Glutamatergic neuron (in vitro differentiated cells): Measurements from ENCODE around the gene SLA2. TPM values are rescaled to one million over a fixed set of nuclear protein-coding genes. Genes with fewer than 3 reads are reported as not detected.

ENCODE experiments used
- DNase-seq: peaks from one replicate; pipeline ENCODE4 v3.0.0; 2022
- H3K27ac Mint-ChIP-seq: one replicate; pipeline ENCODE4 v1.8.0; 2020; ENCODE audit warnings: mild to moderate bottlenecking, mixed read lengths, inconsistent platforms; ENCODE audit not compliant: unreplicated experiment
- H3K27me3 Mint-ChIP-seq: one replicate; pipeline ENCODE4 v1.8.0; 2020; ENCODE audit warnings: mild to moderate bottlenecking, moderate library complexity, mixed read lengths, inconsistent platforms; ENCODE audit not compliant: unreplicated experiment
- H3K36me3 Mint-ChIP-seq: one replicate; pipeline ENCODE4 v1.8.0; 2020; ENCODE audit warnings: mild to moderate bottlenecking, mixed read lengths, inconsistent platforms; ENCODE audit not compliant: unreplicated experiment
- H3K4me1 Mint-ChIP-seq: one replicate; pipeline ENCODE4 v1.8.0; 2020; ENCODE audit warnings: mild to moderate bottlenecking, low read depth, mixed read lengths, inconsistent platforms; ENCODE audit not compliant: unreplicated experiment
- H3K4me3 Mint-ChIP-seq: one replicate; pipeline ENCODE4 v1.8.0; 2020; ENCODE audit warnings: mild to moderate bottlenecking, mixed read lengths, inconsistent platforms; ENCODE audit not compliant: unreplicated experiment
- H3K9me3 Mint-ChIP-seq: one replicate; pipeline ENCODE4 v1.8.0; 2020; ENCODE audit warnings: mild to moderate bottlenecking, moderate library complexity, mixed read lengths, inconsistent platforms; ENCODE audit not compliant: unreplicated experiment
- total RNA-seq: library from RNA; stranded (reverse); fragmentation: NEBNext Ultra II Directional; extraction: Animal tissue kit (Norgen Biotek cat#: 25700); gene quantifications from one replicate; pipeline ENCODE4 v1.2.1, GENCODE V29; 2021; ENCODE audit not compliant: unreplicated experiment
- TF ChIP-seq, protein P1 (sequence below): fragments of 200-600 bp; sonication (generic); IDR thresholded peaks from one replicate; pipeline ENCODE4 v1.5.0; 2021; ENCODE audit not compliant: partially characterized antibody, unreplicated experiment

The SLA2 gene
- total RNA-seq, 1 donor from 2014 or later = not detected

DNA sequence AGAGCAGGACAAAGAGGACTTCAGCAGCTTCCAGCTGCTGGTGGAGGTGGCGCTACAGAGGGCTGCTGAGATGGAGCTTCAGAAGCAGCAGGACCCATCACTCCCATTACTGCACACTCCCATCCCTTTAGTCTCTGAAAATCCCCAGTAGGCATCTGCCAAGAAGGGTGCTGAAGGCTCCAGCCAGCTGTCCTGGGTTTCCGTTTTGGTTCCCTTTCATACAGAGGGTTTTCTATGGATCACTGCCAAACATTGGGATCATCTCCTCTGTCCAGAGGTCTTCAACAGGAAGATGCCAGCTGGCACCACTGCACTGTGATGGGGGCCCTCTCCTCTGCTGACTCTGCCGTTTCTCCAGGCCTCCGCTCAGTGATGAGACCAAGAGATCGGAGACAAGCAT is 54.7 kb downstream of the SLA2 start:
- Mint-ChIP-seq H3K4me1 (no peaks in the 10 kb centered on the region), H3K27ac (no peak overlapping the region), H3K36me3 (no peaks in the 10 kb centered on the region), H3K9me3 (no peaks in the 10 kb centered on the region), H3K4me3 (no peak overlapping the region), H3K27me3 (peaks cover 4% of the 10 kb centered on the region)
- no peak for DNase-seq
- TF ChIP-seq, protein P1, sequence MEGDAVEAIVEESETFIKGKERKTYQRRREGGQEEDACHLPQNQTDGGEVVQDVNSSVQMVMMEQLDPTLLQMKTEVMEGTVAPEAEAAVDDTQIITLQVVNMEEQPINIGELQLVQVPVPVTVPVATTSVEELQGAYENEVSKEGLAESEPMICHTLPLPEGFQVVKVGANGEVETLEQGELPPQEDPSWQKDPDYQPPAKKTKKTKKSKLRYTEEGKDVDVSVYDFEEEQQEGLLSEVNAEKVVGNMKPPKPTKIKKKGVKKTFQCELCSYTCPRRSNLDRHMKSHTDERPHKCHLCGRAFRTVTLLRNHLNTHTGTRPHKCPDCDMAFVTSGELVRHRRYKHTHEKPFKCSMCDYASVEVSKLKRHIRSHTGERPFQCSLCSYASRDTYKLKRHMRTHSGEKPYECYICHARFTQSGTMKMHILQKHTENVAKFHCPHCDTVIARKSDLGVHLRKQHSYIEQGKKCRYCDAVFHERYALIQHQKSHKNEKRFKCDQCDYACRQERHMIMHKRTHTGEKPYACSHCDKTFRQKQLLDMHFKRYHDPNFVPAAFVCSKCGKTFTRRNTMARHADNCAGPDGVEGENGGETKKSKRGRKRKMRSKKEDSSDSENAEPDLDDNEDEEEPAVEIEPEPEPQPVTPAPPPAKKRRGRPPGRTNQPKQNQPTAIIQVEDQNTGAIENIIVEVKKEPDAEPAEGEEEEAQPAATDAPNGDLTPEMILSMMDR = no peak

DNA sequence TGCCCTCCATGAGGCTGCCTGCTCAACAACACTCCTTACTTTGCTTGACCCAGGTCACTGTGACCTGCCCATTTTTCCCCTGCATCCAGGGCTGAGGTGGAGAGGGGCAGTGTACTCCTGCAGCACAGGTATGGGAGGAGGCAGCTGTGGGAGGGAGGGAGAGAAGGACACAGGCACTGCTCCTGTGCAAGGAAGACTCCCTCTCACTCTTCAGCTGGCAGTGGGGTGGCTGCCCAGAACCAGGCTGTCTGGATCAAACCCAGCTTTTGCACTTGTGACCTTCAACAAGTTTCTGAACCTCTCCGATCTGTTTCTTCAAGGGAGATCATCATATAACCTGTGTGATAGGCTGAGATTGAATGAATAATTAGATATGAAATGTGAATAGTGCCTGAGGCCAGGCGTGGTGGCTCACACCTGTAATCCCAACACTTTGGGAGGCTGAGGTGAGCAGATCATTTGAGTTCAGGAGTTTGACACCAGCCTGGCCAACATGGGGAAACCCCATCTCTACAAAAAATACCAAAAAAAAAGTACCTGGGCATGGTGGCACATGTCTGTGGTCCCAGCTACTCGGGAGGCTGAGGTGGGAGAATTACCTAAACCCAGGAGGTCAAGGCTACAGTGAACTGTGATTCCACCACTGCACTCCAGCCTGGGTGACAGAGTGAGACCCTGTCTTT is 58.5 kb downstream of the SLA2 start:
- Mint-ChIP-seq H3K27ac (no peak overlapping the region), H3K4me3 (no peak overlapping the region), H3K36me3 (no peaks in the 10 kb centered on the region), H3K27me3 (peaks cover 3% of the 10 kb centered on the region), H3K9me3 (no peaks in the 10 kb centered on the region), H3K4me1 (peaks cover 1% of the 10 kb centered on the region)
- no peak for DNase-seq
- TF ChIP-seq, protein P1 = no peak

DNA sequence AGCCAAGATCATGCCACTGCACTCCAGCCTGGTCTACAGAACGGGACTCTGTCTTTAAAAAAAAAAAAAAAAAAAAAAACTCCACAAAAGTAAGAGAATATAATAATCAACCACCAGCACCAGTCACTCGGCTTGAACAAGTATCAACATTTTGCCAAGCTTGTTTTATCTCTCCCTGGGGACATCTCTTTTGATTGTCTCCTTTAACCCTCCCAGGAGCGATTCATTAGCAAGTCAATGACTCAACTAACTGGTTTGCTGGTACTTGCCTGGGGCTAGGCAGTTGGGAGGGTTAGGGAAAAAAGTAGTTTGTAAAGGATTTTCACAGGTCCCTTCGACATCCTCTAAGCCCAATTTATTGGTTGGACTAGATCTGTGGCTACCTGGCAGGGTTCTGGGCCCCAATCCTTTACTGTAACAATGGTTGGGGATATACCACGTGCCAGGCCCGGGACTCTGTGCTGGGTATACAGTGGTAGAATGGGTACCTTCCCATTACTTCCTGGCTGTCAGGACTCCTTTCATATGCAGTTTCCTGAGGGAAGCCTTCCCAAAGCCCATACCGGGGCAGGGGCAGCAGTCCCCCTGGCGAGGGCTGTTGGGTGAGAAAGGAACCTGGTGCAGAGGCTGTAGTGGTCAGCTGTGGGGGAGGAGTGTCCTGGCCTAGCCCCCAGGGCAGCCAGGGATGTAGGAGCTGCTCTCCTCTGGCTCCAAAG is 60.4 kb downstream of the SLA2 start:
- Mint-ChIP-seq H3K27ac (no peak overlapping the region), H3K9me3 (no peaks in the 10 kb centered on the region), H3K27me3 (peaks cover 1% of the 10 kb centered on the region), H3K4me1 (peaks cover 1% of the 10 kb centered on the region), H3K4me3 (no peak overlapping the region), H3K36me3 (no peaks in the 10 kb centered on the region)
- DNase-seq = no peak
- TF ChIP-seq, protein P1 = no peak

- TF ChIP-seq, protein P1 = no peak
- H3K4me3 Mint-ChIP-seq = no peak overlapping the region
- H3K36me3 Mint-ChIP-seq = no peaks in the 10 kb centered on the region
- peaks cover 1% of the 10 kb centered on the region for H3K4me1 Mint-ChIP-seq
- no peak for DNase-seq
- peaks cover 7% of the 10 kb centered on the region for H3K27me3 Mint-ChIP-seq
- no peaks in the 10 kb centered on the region for H3K9me3 Mint-ChIP-seq
- H3K27ac Mint-ChIP-seq = no peak overlapping the region
These were observed 61.9 kb downstream of the SLA2 start for GRCh38 chr20:36584018-36584481.

GRCh38 chr20:36582821-36583220 is 63.2 kb downstream of the SLA2 start:
- no peak overlapping the region for H3K27ac Mint-ChIP-seq
- no peak overlapping the region for H3K4me3 Mint-ChIP-seq
- TF ChIP-seq, protein P1 = no peak
- H3K27me3 Mint-ChIP-seq = peaks cover 7% of the 10 kb centered on the region
- DNase-seq = no peak
- H3K9me3 Mint-ChIP-seq = no peaks in the 10 kb centered on the region
- H3K4me1 Mint-ChIP-seq = peaks cover 1% of the 10 kb centered on the region
- no peaks in the 10 kb centered on the region for H3K36me3 Mint-ChIP-seq
